AG10803 (cell line): Measurements from ENCODE around the gene UBE2L5.

Experiments used
- DNase-seq: peaks from one replicate; pipeline ENCODE4 v3.0.0; 2010; ENCODE audit warnings: low read depth
- H3K4me3 ChIP-seq: 2 replicates; pipeline ENCODE4 v1.5.1; 2011; ENCODE audit warnings: mild to moderate bottlenecking, low read length, control low read depth
- TF ChIP-seq, protein P1 (sequence below): conservative IDR thresholded peaks from 2 replicates; pipeline ENCODE4 v1.5.1; 2011; ENCODE audit warnings: mild to moderate bottlenecking, low read length, control low read depth, inconsistent platforms

The UBE2L5 gene

GRCh38 chr13:30404207-30404606, 18.1 kb upstream of the UBE2L5 start:
- TF ChIP-seq, protein P1, sequence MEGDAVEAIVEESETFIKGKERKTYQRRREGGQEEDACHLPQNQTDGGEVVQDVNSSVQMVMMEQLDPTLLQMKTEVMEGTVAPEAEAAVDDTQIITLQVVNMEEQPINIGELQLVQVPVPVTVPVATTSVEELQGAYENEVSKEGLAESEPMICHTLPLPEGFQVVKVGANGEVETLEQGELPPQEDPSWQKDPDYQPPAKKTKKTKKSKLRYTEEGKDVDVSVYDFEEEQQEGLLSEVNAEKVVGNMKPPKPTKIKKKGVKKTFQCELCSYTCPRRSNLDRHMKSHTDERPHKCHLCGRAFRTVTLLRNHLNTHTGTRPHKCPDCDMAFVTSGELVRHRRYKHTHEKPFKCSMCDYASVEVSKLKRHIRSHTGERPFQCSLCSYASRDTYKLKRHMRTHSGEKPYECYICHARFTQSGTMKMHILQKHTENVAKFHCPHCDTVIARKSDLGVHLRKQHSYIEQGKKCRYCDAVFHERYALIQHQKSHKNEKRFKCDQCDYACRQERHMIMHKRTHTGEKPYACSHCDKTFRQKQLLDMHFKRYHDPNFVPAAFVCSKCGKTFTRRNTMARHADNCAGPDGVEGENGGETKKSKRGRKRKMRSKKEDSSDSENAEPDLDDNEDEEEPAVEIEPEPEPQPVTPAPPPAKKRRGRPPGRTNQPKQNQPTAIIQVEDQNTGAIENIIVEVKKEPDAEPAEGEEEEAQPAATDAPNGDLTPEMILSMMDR, result no peak
- H3K4me3 ChIP-seq, result no peak overlapping the region
- DNase-seq, result no peak

GRCh38 chr13:30406779-30407416, 15.4 kb upstream of the UBE2L5 start:
- no peak for DNase-seq
- H3K4me3 ChIP-seq, result no peak overlapping the region
- TF ChIP-seq, protein P1, result no peak

- peak; percentile 88 for DNase-seq
- TF ChIP-seq, protein P1, result peak; percentile 61
- peak overlapping the region; percentile 48 for H3K4me3 ChIP-seq
These were observed 13.8 kb upstream of the UBE2L5 start for GRCh38 chr13:30408319-30409101.

- peak; percentile 85 for DNase-seq
- TF ChIP-seq, protein P1, result no peak
- H3K4me3 ChIP-seq, result no peak overlapping the region
These were observed 12.2 kb upstream of the UBE2L5 start for GRCh38 chr13:30409886-30410704.

- DNase-seq, result peak; percentile 35
- TF ChIP-seq, protein P1, result no peak
- H3K4me3 ChIP-seq, result no peak overlapping the region
These were observed 11.6 kb upstream of the UBE2L5 start for GRCh38 chr13:30410705-30411125.

- no peak overlapping the region for H3K4me3 ChIP-seq
- TF ChIP-seq, protein P1, result no peak
- no peak for DNase-seq
These were observed 9.9 kb upstream of the UBE2L5 start for GRCh38 chr13:30412346-30412745.
